GM12878 (cell line): ENCODE data around the gene MYO3B. TPM values are rescaled to one million over a fixed set of nuclear protein-coding genes. Genes with fewer than 3 reads are reported as not detected.
A peak's percentile ranks its signal among the peaks of the same experiment; 100 is the strongest.

ENCODE experiments used
- ATAC-seq: fragments of 200-7000 bp; cut with Tn5 transposase; 3 replicates; pipeline ENCODE4 v1.9.1; 2020; ENCODE audit warnings: mild to moderate bottlenecking, moderate library complexity
- BruUV-seq: library from RNA; stranded (reverse); fragments of 400-500 nt; replicated peaks from 2 replicates; lab custom pipeline; 2021; lab: Mats Ljungman, UMichigan
- CTCF ChIA-PET: fragments of 300-600 bp; sonication (Branson Sonifier 250); formaldehyde crosslinking; extraction: SDS; loops from one replicate; lab custom pipeline; 2021; ENCODE audit warnings: inconsistent platforms; lab: Yijun Ruan, JAX
- POLR2A ChIA-PET: fragments of 350-600 bp; formaldehyde crosslinking; extraction: SDS; loops from one replicate; lab custom pipeline; 2021; ENCODE audit warnings: inconsistent platforms; lab: Charles Lee
- RAD21 ChIA-PET: fragments of 300-600 bp; sonication (Branson Sonifier 250); formaldehyde crosslinking; loops from one replicate; lab custom pipeline; 2023; ENCODE audit warnings: antibody characterized with exemption; ENCODE audit not compliant: unreplicated experiment; lab: Charles Lee
- SMC1A ChIA-PET: fragments of 300-600 bp; sonication (Branson Sonifier 250); formaldehyde crosslinking; loops from one replicate; lab custom pipeline; 2023; ENCODE audit not compliant: unreplicated experiment, uncharacterized antibody; lab: Charles Lee
- DNase-seq: peaks from one replicate; pipeline ENCODE4 v3.0.0-alpha.2; 2011; ENCODE audit warnings: low read depth, low spot score
- FAIRE-seq: peaks from 3 replicates; lab custom pipeline; 2011; peaks lifted over from hg19 to GRCh38; lab: Jason Lieb, UNC
- H2AFZ ChIP-seq: 2 replicates; pipeline ENCODE4 v1.6.0; 2011; ENCODE audit warnings: low read depth, low read length, control low read depth; ENCODE audit not compliant: control insufficient read depth
- H3K27ac ChIP-seq: 2 replicates; pipeline ENCODE4 v1.5.1; 2011; ENCODE audit warnings: control low read depth; ENCODE audit not compliant: control insufficient read depth, insufficient read depth
- H3K27me3 ChIP-seq, 2 experiments: replicated peaks in 1 of 2; 2 replicates each; pipeline versions ENCODE4 v1.6.0 to v1.6.1; 2011; ENCODE audit warnings: low read length in 1 of 2; ENCODE audit not compliant: control insufficient read depth in 2 of 2, insufficient read depth in 2 of 2
- H3K36me3 ChIP-seq, 2 experiments: 2 replicates each; pipeline ENCODE4 v1.5.1; 2011; ENCODE audit warnings: low read length in 1 of 2; ENCODE audit not compliant: control insufficient read depth in 2 of 2, insufficient read depth in 2 of 2
- H3K4me1 ChIP-seq: 2 replicates; pipeline ENCODE4 v1.6.1; 2011; ENCODE audit warnings: mild to moderate bottlenecking, low read length, moderate library complexity, mixed read lengths; ENCODE audit not compliant: control insufficient read depth, insufficient read depth
- H3K4me2 ChIP-seq: 2 replicates; pipeline ENCODE4 v1.6.0; 2011; ENCODE audit warnings: control low read depth; ENCODE audit not compliant: control insufficient read depth, insufficient read depth
- H3K4me3 ChIP-seq: fragments of 200-600 bp; sonication (generic); 2 replicates; pipeline ENCODE4 v1.5.1; 2016
- H3K79me2 ChIP-seq: 2 replicates; pipeline ENCODE4 v1.6.0; 2011; ENCODE audit warnings: low read length; ENCODE audit not compliant: control insufficient read depth, insufficient read depth
- H3K9ac ChIP-seq: 2 replicates; pipeline ENCODE4 v1.8.0; 2011; ENCODE audit warnings: low read length, control low read depth, mixed read lengths; ENCODE audit not compliant: control insufficient read depth, insufficient read depth
- H3K9me3 ChIP-seq: replicated peaks from 3 replicates; pipeline ENCODE4 v1.5.1; 2011; ENCODE audit warnings: mild to moderate bottlenecking, low read length; ENCODE audit not compliant: control insufficient read depth, insufficient read depth
- H4K20me1 ChIP-seq: 2 replicates; pipeline ENCODE4 v1.6.0; 2011; ENCODE audit not compliant: control insufficient read depth, insufficient read depth
- CHD1 ChIP-seq: IDR thresholded peaks from 2 replicates; pipeline ENCODE4 v1.6.1; 2012; ENCODE audit warnings: low read depth, low read length, improper control_type of control experiment
- CHD4 ChIP-seq: fragments of 200-600 bp; sonication (generic); IDR thresholded peaks from 2 replicates; pipeline ENCODE4 v1.6.1; 2016; ENCODE audit warnings: mild to moderate bottlenecking
- CTCF ChIP-seq, 3 experiments: IDR thresholded peaks in 2 of 3; conservative IDR thresholded peaks in 1 of 3; 2 replicates each; pipeline ENCODE4 v1.5.1; 2011; ENCODE audit warnings: low read depth in 3 of 3, low read length in 3 of 3, mild to moderate bottlenecking in 3 of 3, control low read depth in 2 of 3, moderate library complexity in 2 of 3, inconsistent platforms in 1 of 3, mixed read lengths in 1 of 3; ENCODE audit not compliant: control insufficient read depth in 2 of 3, insufficient read depth in 1 of 3; ENCODE audit errors: extremely low read depth in 1 of 3
- EED ChIP-seq: sonication (generic); IDR thresholded peaks from 2 replicates; pipeline ENCODE4 v1.6.1; 2016; ENCODE audit warnings: antibody characterized with exemption, low read depth
- PAX5 ChIP-seq: IDR thresholded peaks from 2 replicates; pipeline ENCODE4 v1.6.1; 2011; ENCODE audit warnings: low read depth, low read length, borderline replicate concordance
- RAD21 ChIP-seq: IDR thresholded peaks from 2 replicates; pipeline ENCODE4 v1.6.1; 2011; ENCODE audit warnings: mild to moderate bottlenecking, low read depth, low read length, moderate library complexity; ENCODE audit not compliant: insufficient read depth
- RAD51 ChIP-seq: fragments of 450-650 bp; IDR thresholded peaks from 2 replicates; pipeline ENCODE4 v1.6.1; 2016; ENCODE audit warnings: moderate library complexity, mild to moderate bottlenecking, inconsistent platforms
- RCOR1 ChIP-seq: conservative IDR thresholded peaks from 2 replicates; pipeline ENCODE4 v1.6.1; 2012; ENCODE audit warnings: low read depth, low read length, improper control_type of control experiment
- RUNX3 ChIP-seq: IDR thresholded peaks from 2 replicates; pipeline ENCODE4 v1.6.1; 2012; ENCODE audit warnings: low read length, inconsistent platforms
- SMC3 ChIP-seq: IDR thresholded peaks from 2 replicates; pipeline ENCODE4 v1.6.1; 2011; ENCODE audit warnings: low read length, improper control_type of control experiment, borderline replicate concordance
- SPI1 ChIP-seq: IDR thresholded peaks from 2 replicates; pipeline ENCODE4 v1.6.1; 2011; ENCODE audit warnings: low read depth, mild to moderate bottlenecking, low read length, moderate library complexity, borderline replicate concordance; ENCODE audit not compliant: insufficient read depth
- TCF12 ChIP-seq: IDR thresholded peaks from 2 replicates; pipeline ENCODE4 v1.6.1; 2011; ENCODE audit warnings: low read depth, mild to moderate bottlenecking, low read length
- WGBS: methylation state at CpG from one replicate; pipeline ENCODE4 v1.1.6; 2016; ENCODE audit warnings: low lambda C conversion rate; ENCODE audit not compliant: insufficient replicate concordance, insufficient coverage; ENCODE audit errors: missing lambda C conversion rate; 5-methylcytosine and 5-hydroxymethylcytosine counted together
- in situ Hi-C: fragments of 300-500 bp; cut with MboI; formaldehyde crosslinking; loops from 9 replicates; pipeline ENCODE4 v1.14.3; 2018; ENCODE audit warnings: mixed read lengths
- intact Hi-C: fragments of 100-400 bp; cut with micrococcal nuclease; formaldehyde crosslinking; loops from one replicate; pipeline ENCODE4 v1.14.2; 2022; ENCODE audit not compliant: unreplicated experiment
- polyA plus RNA-seq, 11 experiments: library from polyadenylated mRNA; depleted of rRNA in 4 of 11; unstranded in 6 of 11; stranded (reverse) in 5 of 11; fragments of >200 nt; fragmentation: Nextera tagmentation in 4 of 11; fragmentation: Illumina TruSeq in 1 of 11; extraction: Ambion mirVana in 4 of 11; extraction: Trizol in 1 of 11; gene quantifications; 1 replicate in 1 of 11; 2 replicates in 10 of 11; pipeline versions ENCODE4 v1.2.1 to v1.2.3, GENCODE V29; 2011 to 2016; ENCODE audit warnings: inconsistent platforms in 2 of 11, missing spikeins in 2 of 11, low read depth in 1 of 11
- total RNA-seq, 4 experiments: library from RNA; depleted of rRNA in 3 of 4; stranded (reverse); fragments of >200 nt in 3 of 4; fragmentation: Illumina TruSeq in 1 of 4; extraction: Trizol in 1 of 4; gene quantifications; 2 replicates each; pipeline versions ENCODE4 v1.2.1 to v1.2.3, GENCODE V29; 2013 to 2021
- TF ChIP-seq, protein P1 (sequence below): fragments of 450-650 bp; conservative IDR thresholded peaks from 2 replicates; pipeline ENCODE4 v1.6.1; 2017; ENCODE audit warnings: mild to moderate bottlenecking, moderate library complexity
- TF ChIP-seq, protein P2 (sequence below): IDR thresholded peaks from 2 replicates; pipeline ENCODE4 v1.6.1; 2012; ENCODE audit warnings: low read depth, low read length, improper control_type of control experiment
- TF ChIP-seq, protein P3 (sequence below): IDR thresholded peaks from 2 replicates; pipeline ENCODE4 v1.6.1; 2011; ENCODE audit warnings: borderline replicate concordance, low read depth, mild to moderate bottlenecking, moderate library complexity, mixed read lengths, low read length; ENCODE audit not compliant: insufficient read depth; ENCODE audit errors: extremely low read length

The MYO3B gene
- total and polyA plus RNA-seq, 10 of the 15 experiments (the other 5 are each of a cell fraction or from before 2014, with no cell fraction given), result 1.1 to 7.1 (median 2.1) TPM

GRCh38 chr2:170486730-170487129, 308.8 kb downstream of the MYO3B start:
- H3K4me3 ChIP-seq, result no peak overlapping the region
- no peaks in the 10 kb centered on the region for H3K9me3 ChIP-seq
- ChIA-PET SMC1A (interaction anchor here (0.8 to 3.2 kb wide), 16 partner anchors 12 to 387 kb away, joined by 3 to 31 read pairs (median 3); no protein-coding TSS in a partner anchor), POLR2A (no interaction called here), RAD21 (interaction anchor here (0.6 to 3.3 kb wide), 12 partner anchors 25 to 330 kb away, joined by 3 to 25 read pairs (median 6); partner anchors contain the start of gene GAD1), CTCF (interaction anchor here (0.8 to 3.3 kb wide), 9 partner anchors 9 to 329 kb away, joined by 3 to 24 read pairs (median 4); partner anchors contain the start of gene GAD1)
- ATAC-seq (peak; percentile 37; the same call in 1 of the 3 replicates), DNase-seq (no peak), FAIRE-seq (no peak)
- no peak overlapping the region for H2AFZ ChIP-seq
- TF ChIP-seq RAD51 (no peak), SPI1 (no peak), TCF12 (no peak), EED (no peak), SMC3 (peak; percentile 39; the same call in 1 of the 2 replicates), RCOR1 (no peak), RUNX3 (no peak), CHD1 (no peak), RAD21 (peak; percentile 50), PAX5 (no peak), CHD4 (no peak), CTCF (IDR thresholded peaks at IDR 0.05 in 2 of 3, conservative IDR thresholded peaks at IDR 0.05 in 1 of 3; ENCODE audit: control insufficient read depth in 2 of 3, extremely low read depth in 1 of 3, insufficient read depth in 1 of 3, low read depth in 3 of 3, low read length in 3 of 3) (peak in 1 of 3 experiments; percentile 39; a peak in 2 of 6 replicates)
- TF ChIP-seq, protein P1, sequence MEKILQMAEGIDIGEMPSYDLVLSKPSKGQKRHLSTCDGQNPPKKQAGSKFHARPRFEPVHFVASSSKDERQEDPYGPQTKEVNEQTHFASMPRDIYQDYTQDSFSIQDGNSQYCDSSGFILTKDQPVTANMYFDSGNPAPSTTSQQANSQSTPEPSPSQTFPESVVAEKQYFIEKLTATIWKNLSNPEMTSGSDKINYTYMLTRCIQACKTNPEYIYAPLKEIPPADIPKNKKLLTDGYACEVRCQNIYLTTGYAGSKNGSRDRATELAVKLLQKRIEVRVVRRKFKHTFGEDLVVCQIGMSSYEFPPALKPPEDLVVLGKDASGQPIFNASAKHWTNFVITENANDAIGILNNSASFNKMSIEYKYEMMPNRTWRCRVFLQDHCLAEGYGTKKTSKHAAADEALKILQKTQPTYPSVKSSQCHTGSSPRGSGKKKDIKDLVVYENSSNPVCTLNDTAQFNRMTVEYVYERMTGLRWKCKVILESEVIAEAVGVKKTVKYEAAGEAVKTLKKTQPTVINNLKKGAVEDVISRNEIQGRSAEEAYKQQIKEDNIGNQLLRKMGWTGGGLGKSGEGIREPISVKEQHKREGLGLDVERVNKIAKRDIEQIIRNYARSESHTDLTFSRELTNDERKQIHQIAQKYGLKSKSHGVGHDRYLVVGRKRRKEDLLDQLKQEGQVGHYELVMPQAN, result no peak
- TF ChIP-seq, protein P2, sequence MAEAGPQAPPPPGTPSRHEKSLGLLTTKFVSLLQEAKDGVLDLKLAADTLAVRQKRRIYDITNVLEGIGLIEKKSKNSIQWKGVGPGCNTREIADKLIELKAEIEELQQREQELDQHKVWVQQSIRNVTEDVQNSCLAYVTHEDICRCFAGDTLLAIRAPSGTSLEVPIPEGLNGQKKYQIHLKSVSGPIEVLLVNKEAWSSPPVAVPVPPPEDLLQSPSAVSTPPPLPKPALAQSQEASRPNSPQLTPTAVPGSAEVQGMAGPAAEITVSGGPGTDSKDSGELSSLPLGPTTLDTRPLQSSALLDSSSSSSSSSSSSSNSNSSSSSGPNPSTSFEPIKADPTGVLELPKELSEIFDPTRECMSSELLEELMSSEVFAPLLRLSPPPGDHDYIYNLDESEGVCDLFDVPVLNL, result no peak
- TF ChIP-seq, protein P3, sequence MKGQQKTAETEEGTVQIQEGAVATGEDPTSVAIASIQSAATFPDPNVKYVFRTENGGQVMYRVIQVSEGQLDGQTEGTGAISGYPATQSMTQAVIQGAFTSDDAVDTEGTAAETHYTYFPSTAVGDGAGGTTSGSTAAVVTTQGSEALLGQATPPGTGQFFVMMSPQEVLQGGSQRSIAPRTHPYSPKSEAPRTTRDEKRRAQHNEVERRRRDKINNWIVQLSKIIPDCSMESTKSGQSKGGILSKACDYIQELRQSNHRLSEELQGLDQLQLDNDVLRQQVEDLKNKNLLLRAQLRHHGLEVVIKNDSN, result no peak
- no peak overlapping the region for H3K4me2 ChIP-seq
- H3K27me3 ChIP-seq, result no peaks in the 10 kb centered on the region
- WGBS, result 18% methylated on average over 3 of the region's 3 CpGs
- no peak overlapping the region for H3K9ac ChIP-seq
- H4K20me1 ChIP-seq, result no peaks in the 10 kb centered on the region
- no peaks in the 10 kb centered on the region for H3K79me2 ChIP-seq
- BruUV-seq, result no TSS peak
- H3K27ac ChIP-seq, result no peak overlapping the region
- intact Hi-C loops, result loop anchor here (10.0 kb wide), 1 partner anchor 328 kb away; the partner anchor contains the start of gene GAD1
- no peaks in the 10 kb centered on the region for H3K4me1 ChIP-seq
- in situ Hi-C loops, result no loop called here
- no peaks in the 10 kb centered on the region for H3K36me3 ChIP-seq
